Measurements from ENCODE around the gene GLIPR2.

Gene GLIPR2

GRCh38 chr9:36208521-36209253 lies 72.2 kb downstream of the GLIPR2 start:
- in situ Hi-C loops (cut with HindIII; ENCODE audit: low pct_unique_long_range_greater_than_20kb, low sequenced_read_pairs): no loop called here
- TF ChIP-seq JUND (IDR thresholded peaks at IDR 0.05; ENCODE audit: low read depth): no peak
- no peak for DNase-seq (ENCODE audit: low read depth in 1 of 2, low spot score in 1 of 2)

- TF ChIP-seq JUND (IDR thresholded peaks at IDR 0.05; ENCODE audit: low read depth): no peak
- DNase-seq (ENCODE audit: low read depth in 1 of 2, low spot score in 1 of 2): no peak
- in situ Hi-C loops (cut with HindIII; ENCODE audit: low pct_unique_long_range_greater_than_20kb, low sequenced_read_pairs): no loop called here
Observed at GRCh38 chr9:36210722-36211121, 74.2 kb downstream of the GLIPR2 start.

GRCh38 chr9:36211510-36211909 lies 75.0 kb downstream of the GLIPR2 start:
- in situ Hi-C loops (cut with HindIII; ENCODE audit: low pct_unique_long_range_greater_than_20kb, low sequenced_read_pairs): no loop called here
- no peak for DNase-seq (ENCODE audit: low read depth in 1 of 2, low spot score in 1 of 2)
- no peak for TF ChIP-seq JUND (IDR thresholded peaks at IDR 0.05; ENCODE audit: low read depth)

GRCh38 chr9:36213387-36213786 lies 76.9 kb downstream of the GLIPR2 start:
- in situ Hi-C loops (cut with HindIII; ENCODE audit: low pct_unique_long_range_greater_than_20kb, low sequenced_read_pairs): no loop called here
- no peak for DNase-seq (ENCODE audit: low read depth in 1 of 2, low spot score in 1 of 2)
- TF ChIP-seq JUND (IDR thresholded peaks at IDR 0.05; ENCODE audit: low read depth): no peak

Measured in T47D (cell line).